ENCODE data around the gene PACRG.

The PACRG gene

GRCh38 chr6:163320804-163321203 lies 593.0 kb downstream of the PACRG start:
- DNase-seq (no peak), ATAC-seq (replicated peaks) (no peak)
- Mint-ChIP-seq H3K27me3 (peaks cover 20 to 25% of the 10 kb centered on the region in 2 donors), H3K4me1 (peaks cover 0 to 2% of the 10 kb centered on the region in 2 donors), H3K27ac (no peak overlapping the region), H3K36me3 (no peaks in the 10 kb centered on the region), H3K4me3 (no peak overlapping the region), H3K9me3 (no peaks in the 10 kb centered on the region)

GRCh38 chr6:163321717-163322116 lies 593.9 kb downstream of the PACRG start:
- Mint-ChIP-seq H3K9me3 (no peaks in the 10 kb centered on the region), H3K4me3 (no peak overlapping the region), H3K36me3 (no peaks in the 10 kb centered on the region), H3K27ac (no peak overlapping the region), H3K27me3 (peaks cover 20 to 25% of the 10 kb centered on the region in 2 donors), H3K4me1 (peaks cover 0 to 2% of the 10 kb centered on the region in 2 donors)
- DNase-seq (no peak), ATAC-seq (replicated peaks) (no peak)

- no peak for ATAC-seq (replicated peaks)
- peaks cover 6 to 9% of the 10 kb centered on the region in 2 donors for H3K9me3 Mint-ChIP-seq
These were observed 595.5 kb downstream of the PACRG start for GRCh38 chr6:163323274-163323673.

GRCh38 chr6:163323705-163324104 lies 595.9 kb downstream of the PACRG start:
- DNase-seq, result no peak
- Mint-ChIP-seq H3K36me3 (no peaks in the 10 kb centered on the region), H3K27me3 (peaks cover 23 to 25% of the 10 kb centered on the region in 2 donors), H3K27ac (no peak overlapping the region), H3K9me3 (peaks cover 6 to 9% of the 10 kb centered on the region in 2 donors), H3K4me3 (no peak overlapping the region), H3K4me1 (peaks cover 0 to 2% of the 10 kb centered on the region in 2 donors)
- no peak for ATAC-seq (replicated peaks)

More at GRCh38 chr6:163323274-163323673, 595.5 kb downstream of the PACRG start:
- DNase-seq, result no peak
- Mint-ChIP-seq H3K4me1 (peaks cover 0 to 2% of the 10 kb centered on the region in 2 donors), H3K4me3 (no peak overlapping the region), H3K27ac (no peak overlapping the region), H3K36me3 (no peaks in the 10 kb centered on the region), H3K27me3 (peaks cover 25% of the 10 kb centered on the region in 2 donors)

GRCh38 chr6:163324326-163324687 lies 596.5 kb downstream of the PACRG start:
- DNase-seq (no peak), ATAC-seq (replicated peaks) (no peak)
- no peaks in the 10 kb centered on the region for H3K36me3 Mint-ChIP-seq
- H3K9me3 Mint-ChIP-seq, result peaks cover 6 to 9% of the 10 kb centered on the region in 2 donors
- H3K4me3 Mint-ChIP-seq, result no peak overlapping the region
- peaks cover 0 to 2% of the 10 kb centered on the region in 2 donors for H3K4me1 Mint-ChIP-seq
- peaks cover 19 to 25% of the 10 kb centered on the region in 2 donors for H3K27me3 Mint-ChIP-seq
- no peak overlapping the region for H3K27ac Mint-ChIP-seq

- no peak for ATAC-seq (replicated peaks)
- no peak for DNase-seq
- no peaks in the 10 kb centered on the region for H3K36me3 Mint-ChIP-seq
- peaks cover 6 to 9% of the 10 kb centered on the region in 2 donors for H3K9me3 Mint-ChIP-seq
- peaks cover 19 to 25% of the 10 kb centered on the region in 2 donors for H3K27me3 Mint-ChIP-seq
- no peak overlapping the region for H3K4me3 Mint-ChIP-seq
- no peak overlapping the region for H3K27ac Mint-ChIP-seq
- H3K4me1 Mint-ChIP-seq, result peaks cover 0 to 2% of the 10 kb centered on the region in 2 donors
These were observed 597.1 kb downstream of the PACRG start for GRCh38 chr6:163324688-163325389.

DNA sequence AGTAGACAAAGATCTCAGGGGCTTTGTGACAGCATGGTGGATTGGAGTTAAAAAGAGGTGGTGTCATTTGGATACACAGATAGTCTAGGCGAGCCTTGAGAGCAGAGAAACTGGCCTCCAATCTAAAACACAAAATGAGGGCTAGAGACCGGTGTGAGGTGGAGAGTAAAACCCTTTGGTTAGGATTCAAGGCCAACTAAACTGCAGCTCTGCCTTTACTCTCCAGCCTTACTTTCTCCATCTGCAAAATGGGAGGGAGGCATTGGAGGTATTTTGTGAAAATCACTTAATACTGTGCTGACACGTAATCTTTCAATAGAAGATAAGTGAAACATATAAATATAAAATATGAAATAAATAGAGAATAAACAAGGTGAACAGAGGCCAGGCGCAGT lies 597.6 kb downstream of the PACRG start:
- Mint-ChIP-seq H3K27me3 (peaks cover 19 to 25% of the 10 kb centered on the region in 2 donors), H3K4me1 (no peaks in the 10 kb centered on the region), H3K27ac (no peak overlapping the region), H3K4me3 (no peak overlapping the region), H3K9me3 (peaks cover 6 to 9% of the 10 kb centered on the region in 2 donors), H3K36me3 (no peaks in the 10 kb centered on the region)
- ATAC-seq (replicated peaks), result no peak
- no peak for DNase-seq

GRCh38 chr6:163327165-163327880 lies 599.5 kb downstream of the PACRG start:
- no peaks in the 10 kb centered on the region for H3K4me1 Mint-ChIP-seq
- DNase-seq (no peak), ATAC-seq (replicated peaks) (no peak)
- peaks cover 12 to 19% of the 10 kb centered on the region in 2 donors for H3K27me3 Mint-ChIP-seq
- H3K4me3 Mint-ChIP-seq, result no peak overlapping the region
- peaks cover 6 to 9% of the 10 kb centered on the region in 2 donors for H3K9me3 Mint-ChIP-seq
- no peak overlapping the region for H3K27ac Mint-ChIP-seq
- no peaks in the 10 kb centered on the region for H3K36me3 Mint-ChIP-seq

GRCh38 chr6:163327921-163328320 lies 600.1 kb downstream of the PACRG start:
- H3K27ac Mint-ChIP-seq, result no peak overlapping the region
- H3K4me1 Mint-ChIP-seq, result no peaks in the 10 kb centered on the region
- ATAC-seq (replicated peaks) (no peak), DNase-seq (no peak)
- H3K9me3 Mint-ChIP-seq, result peaks cover 6 to 9% of the 10 kb centered on the region in 2 donors
- no peaks in the 10 kb centered on the region for H3K36me3 Mint-ChIP-seq
- H3K4me3 Mint-ChIP-seq, result no peak overlapping the region
- peaks cover 16 to 21% of the 10 kb centered on the region in 2 donors for H3K27me3 Mint-ChIP-seq

GRCh38 chr6:163328411-163328810 lies 600.6 kb downstream of the PACRG start:
- no peaks in the 10 kb centered on the region for H3K4me1 Mint-ChIP-seq
- DNase-seq (no peak), ATAC-seq (replicated peaks) (no peak)
- peaks cover 21 to 25% of the 10 kb centered on the region in 2 donors for H3K27me3 Mint-ChIP-seq
- H3K9me3 Mint-ChIP-seq, result peaks cover 6 to 9% of the 10 kb centered on the region in 2 donors
- no peaks in the 10 kb centered on the region for H3K36me3 Mint-ChIP-seq
- H3K4me3 Mint-ChIP-seq, result no peak overlapping the region
- H3K27ac Mint-ChIP-seq, result no peak overlapping the region

DNA sequence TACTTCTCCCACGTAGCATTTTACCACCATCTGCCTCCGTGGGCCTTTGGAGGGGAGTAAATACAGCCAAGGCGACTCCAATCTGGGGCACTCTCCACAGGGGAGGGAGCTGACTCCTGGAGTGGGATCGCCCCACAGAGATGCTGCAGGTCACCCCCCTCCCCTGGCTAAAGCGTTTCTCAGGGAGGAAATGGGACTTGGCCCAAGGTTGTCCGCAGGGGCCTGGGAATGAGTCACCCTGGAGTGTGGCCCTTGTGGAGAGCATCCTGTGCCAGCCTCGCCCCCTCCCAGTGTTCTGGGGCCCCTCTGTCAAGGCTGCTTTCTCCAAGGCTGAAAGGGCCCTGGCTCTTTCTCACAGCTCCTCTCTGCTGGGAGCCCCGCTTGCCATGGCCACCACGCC lies 602.2 kb downstream of the PACRG start:
- H3K27me3 Mint-ChIP-seq, result peaks cover 25 to 37% of the 10 kb centered on the region in 2 donors
- H3K27ac Mint-ChIP-seq, result no peak overlapping the region
- H3K36me3 Mint-ChIP-seq, result no peaks in the 10 kb centered on the region
- no peaks in the 10 kb centered on the region for H3K4me1 Mint-ChIP-seq
- DNase-seq (no peak), ATAC-seq (replicated peaks) (no peak)
- peaks cover 6 to 9% of the 10 kb centered on the region in 2 donors for H3K9me3 Mint-ChIP-seq
- H3K4me3 Mint-ChIP-seq, result no peak overlapping the region

DNA sequence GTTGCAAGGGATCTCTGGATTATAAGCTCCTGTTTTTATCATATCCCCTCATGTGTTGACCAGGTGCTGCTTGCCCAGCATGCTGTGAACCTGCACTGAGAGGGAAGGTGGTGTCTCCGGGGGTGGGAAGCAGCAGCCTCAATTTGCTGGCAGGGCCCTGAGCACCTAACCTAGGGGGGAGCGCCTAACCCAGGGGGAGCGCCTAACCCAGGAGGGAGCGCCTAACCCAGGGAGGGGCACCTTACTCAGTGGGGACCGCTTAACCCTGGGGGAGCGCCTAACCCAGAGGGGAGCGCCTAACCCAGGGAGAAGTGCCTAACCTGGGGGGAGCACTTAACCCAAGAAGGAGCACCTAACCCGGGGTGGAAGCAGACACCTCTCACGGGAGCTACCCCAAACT lies 603.5 kb downstream of the PACRG start:
- no peak for DNase-seq
- peaks cover 28 to 45% of the 10 kb centered on the region in 2 donors for H3K27me3 Mint-ChIP-seq
- H3K9me3 Mint-ChIP-seq, result peaks cover 6 to 9% of the 10 kb centered on the region in 2 donors
- H3K4me3 Mint-ChIP-seq, result no peak overlapping the region
- no peak overlapping the region for H3K27ac Mint-ChIP-seq
- peaks cover 3 to 6% of the 10 kb centered on the region in 2 donors for H3K4me1 Mint-ChIP-seq
- no peaks in the 10 kb centered on the region for H3K36me3 Mint-ChIP-seq
- ATAC-seq (replicated peaks), result no peak

GRCh38 chr6:163332575-163332974 lies 604.8 kb downstream of the PACRG start:
- ATAC-seq (replicated peaks) (no peak), DNase-seq (no peak)
- H3K36me3 Mint-ChIP-seq, result no peaks in the 10 kb centered on the region
- H3K27ac Mint-ChIP-seq, result no peak overlapping the region
- H3K27me3 Mint-ChIP-seq, result peaks cover 36 to 48% of the 10 kb centered on the region in 2 donors
- H3K4me1 Mint-ChIP-seq, result peaks cover 3 to 6% of the 10 kb centered on the region in 2 donors
- peaks cover 3% of the 10 kb centered on the region in 2 donors for H3K9me3 Mint-ChIP-seq
- H3K4me3 Mint-ChIP-seq, result no peak overlapping the region

GRCh38 chr6:163333038-163333437 lies 605.3 kb downstream of the PACRG start:
- no peak overlapping the region for H3K27ac Mint-ChIP-seq
- H3K4me1 Mint-ChIP-seq, result peaks cover 3 to 6% of the 10 kb centered on the region in 2 donors
- no peak for ATAC-seq (replicated peaks)
- H3K4me3 Mint-ChIP-seq, result no peak overlapping the region
- H3K36me3 Mint-ChIP-seq, result no peaks in the 10 kb centered on the region
- no peaks in the 10 kb centered on the region for H3K9me3 Mint-ChIP-seq
- DNase-seq, result no peak
- peaks cover 36 to 48% of the 10 kb centered on the region in 2 donors for H3K27me3 Mint-ChIP-seq
